ENCODE measurements around the gene MROH8. TPM values are rescaled to one million over a fixed set of nuclear protein-coding genes. Genes with fewer than 3 reads are reported as not detected.

MROH8 gene
- total RNA-seq, 4 donors from 2014 or later = 4.4 to 14.1 (median 6.2) TPM

DNA sequence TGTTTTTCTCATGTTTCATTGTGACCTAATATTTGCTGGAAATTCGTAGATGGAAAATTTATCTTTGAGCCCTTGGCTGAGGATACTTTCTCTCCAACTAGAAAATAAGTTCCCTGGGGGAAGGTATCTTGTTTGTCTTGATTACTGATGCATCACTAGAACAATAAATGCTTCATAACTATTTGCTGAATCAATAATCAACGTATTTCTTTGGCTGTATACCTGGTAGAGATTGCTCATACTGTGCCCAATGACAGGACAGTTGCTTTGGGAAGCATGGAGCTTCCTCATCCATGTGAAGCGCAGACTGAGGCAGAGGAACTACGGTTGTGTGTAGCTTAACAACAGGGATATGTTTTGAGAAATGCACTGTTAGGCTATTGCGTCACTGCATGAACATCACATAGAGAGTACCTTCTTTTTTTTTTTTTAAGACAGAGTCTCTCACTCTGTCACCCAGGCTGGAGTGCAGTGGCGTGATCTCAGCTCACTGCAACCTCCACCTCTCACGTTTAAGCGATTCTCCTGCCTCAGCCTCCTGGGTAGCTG lies 34.4 kb downstream of the MROH8 start:
- intact Hi-C loops (cut with DNase I; ENCODE audit: low total_unique reads) = no loop called here
- TF ChIP-seq CTCF (IDR thresholded peaks at IDR 0.05) (no peak), POLR2A (IDR thresholded peaks at IDR 0.05) (no peak)
- Histone ChIP-seq H3K9me3 (no peaks in the 10 kb centered on the region), H3K4me3 (no peak overlapping the region), H3K27ac (no peak overlapping the region), H3K27me3 (no peaks in the 10 kb centered on the region), H3K4me1 (no peaks in the 10 kb centered on the region), H3K36me3 (no peaks in the 10 kb centered on the region)
- DNase-seq = no peak

DNA sequence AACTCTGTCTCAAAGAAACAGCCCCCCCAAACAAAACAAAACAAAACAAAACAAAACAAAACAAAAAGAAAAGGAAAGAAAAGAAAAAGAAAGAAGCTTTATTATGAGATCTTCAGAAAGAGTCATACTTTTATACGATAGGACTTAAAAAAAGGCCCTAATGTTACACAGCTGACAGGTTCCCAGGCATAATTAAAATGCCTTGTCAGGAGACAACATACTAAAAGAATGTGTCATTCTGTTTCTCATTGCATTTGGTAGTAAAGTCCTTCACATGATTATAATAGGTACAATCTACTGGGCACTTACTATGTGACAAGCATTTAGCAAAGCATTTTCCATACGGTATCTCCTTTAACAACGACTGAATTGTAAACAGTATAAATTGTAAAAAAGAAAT lies 36.6 kb downstream of the MROH8 start:
- Histone ChIP-seq H3K4me1 (no peaks in the 10 kb centered on the region), H3K27me3 (no peaks in the 10 kb centered on the region), H3K9me3 (no peaks in the 10 kb centered on the region), H3K4me3 (no peak overlapping the region), H3K27ac (no peak overlapping the region), H3K36me3 (no peaks in the 10 kb centered on the region)
- intact Hi-C loops (cut with DNase I; ENCODE audit: low total_unique reads) = no loop called here
- no peak for DNase-seq
- no peak for TF ChIP-seq CTCF (IDR thresholded peaks at IDR 0.05)
- TF ChIP-seq POLR2A (IDR thresholded peaks at IDR 0.05) = no peak

GRCh38 chr20:37137547-37137946 lies 41.8 kb downstream of the MROH8 start:
- no peak overlapping the region for H3K4me3 ChIP-seq
- H3K4me1 ChIP-seq = no peaks in the 10 kb centered on the region
- DNase-seq = no peak
- no peaks in the 10 kb centered on the region for H3K27me3 ChIP-seq
- intact Hi-C loops (cut with DNase I; ENCODE audit: low total_unique reads) = no loop called here
- H3K27ac ChIP-seq = no peak overlapping the region
- H3K9me3 ChIP-seq = no peaks in the 10 kb centered on the region
- TF ChIP-seq POLR2A (IDR thresholded peaks at IDR 0.05) (no peak), CTCF (IDR thresholded peaks at IDR 0.05) (no peak)
- no peaks in the 10 kb centered on the region for H3K36me3 ChIP-seq

DNA sequence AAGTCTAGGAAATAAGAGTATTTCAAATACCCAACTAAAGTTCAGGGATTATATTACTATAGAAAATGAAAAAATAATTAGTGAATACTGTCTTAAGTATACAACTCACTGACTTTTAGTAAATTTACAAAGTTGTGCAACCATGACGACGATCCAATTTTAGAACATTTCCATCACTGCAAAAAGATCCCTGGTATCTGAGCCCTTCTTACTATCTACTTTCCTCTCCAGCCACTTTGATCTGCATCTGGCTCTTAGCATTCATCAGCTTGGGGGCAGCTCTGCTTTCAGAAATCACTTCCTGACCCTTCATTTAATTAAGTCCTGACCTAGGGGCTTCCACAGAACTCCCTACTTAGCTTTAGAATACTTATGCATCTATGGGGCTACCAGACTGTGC lies 45.4 kb downstream of the MROH8 start:
- Histone ChIP-seq H3K27me3 (no peaks in the 10 kb centered on the region), H3K4me3 (no peak overlapping the region), H3K36me3 (no peaks in the 10 kb centered on the region), H3K4me1 (no peaks in the 10 kb centered on the region), H3K9me3 (no peaks in the 10 kb centered on the region), H3K27ac (no peak overlapping the region)
- intact Hi-C loops (cut with DNase I; ENCODE audit: low total_unique reads) = no loop called here
- no peak for DNase-seq
- TF ChIP-seq POLR2A (IDR thresholded peaks at IDR 0.05) = no peak
- TF ChIP-seq CTCF (IDR thresholded peaks at IDR 0.05) = no peak

DNA sequence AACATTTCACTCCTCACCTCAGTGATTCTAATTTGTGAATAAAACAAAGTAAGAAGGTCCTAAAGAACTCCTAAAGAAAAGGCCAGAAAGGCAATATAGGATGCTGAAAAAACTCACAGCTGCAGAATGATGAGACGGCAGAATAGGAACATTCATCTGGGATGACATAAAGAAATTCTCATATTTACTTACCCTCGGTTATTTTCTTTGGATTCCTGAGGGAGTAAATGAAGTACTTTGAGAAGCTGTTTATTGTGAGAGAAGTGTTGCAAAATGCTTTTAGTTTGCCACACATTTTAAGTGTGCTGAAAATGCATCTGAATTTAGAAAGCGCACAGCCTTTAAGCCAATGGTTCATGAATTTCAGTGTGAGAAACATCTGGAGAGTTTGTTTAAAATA lies 47.9 kb downstream of the MROH8 start:
- no peak for DNase-seq
- Histone ChIP-seq H3K4me3 (no peak overlapping the region), H3K36me3 (no peaks in the 10 kb centered on the region), H3K9me3 (no peaks in the 10 kb centered on the region), H3K27ac (no peak overlapping the region), H3K27me3 (no peaks in the 10 kb centered on the region), H3K4me1 (no peaks in the 10 kb centered on the region)
- TF ChIP-seq CTCF (IDR thresholded peaks at IDR 0.05) = no peak
- no peak for TF ChIP-seq POLR2A (IDR thresholded peaks at IDR 0.05)
- intact Hi-C loops (cut with DNase I; ENCODE audit: low total_unique reads) = no loop called here

Measured in uterus (tissue), 4 donors.